GM23338 (cell line): Measurements from ENCODE around the gene DIP2C. TPM values are rescaled to one million over a fixed set of nuclear protein-coding genes. Genes with fewer than 3 reads are reported as not detected.

Source experiments
- ATAC-seq: fragments of 200-7000 bp; cut with Tn5 transposase; 3 replicates; pipeline ENCODE4 v1.9.1; 2020
- DNase-seq: peaks from one replicate; pipeline ENCODE4 v3.0.0-alpha.2; 2015; ENCODE audit warnings: low spot score
- H2AFZ ChIP-seq: fragments of 200-600 bp; sonication (generic); 2 replicates; pipeline ENCODE4 v1.8.0; 2016; ENCODE audit warnings: antibody characterized with exemption, mild to moderate bottlenecking, moderate library complexity
- H3F3A ChIP-seq: fragments of 200-600 bp; sonication (generic); replicated peaks from 2 replicates; pipeline ENCODE4 v1.8.0; 2017; ENCODE audit warnings: antibody characterized with exemption, mixed run types, low read depth
- H3K27ac ChIP-seq: fragments of 200-600 bp; sonication (generic); 2 replicates; pipeline ENCODE4 v1.6.1; 2016; ENCODE audit warnings: low read depth
- H3K27me3 ChIP-seq: fragments of 200-600 bp; sonication (generic); 2 replicates; pipeline ENCODE4 v1.8.0; 2016; ENCODE audit warnings: mild to moderate bottlenecking, mixed run types, moderate library complexity; ENCODE audit not compliant: insufficient read depth
- H3K36me3 ChIP-seq: fragments of 200-600 bp; sonication (generic); 2 replicates; pipeline ENCODE4 v1.8.0; 2016; ENCODE audit warnings: mild to moderate bottlenecking; ENCODE audit not compliant: insufficient read depth
- H3K4me1 ChIP-seq: fragments of 200-600 bp; sonication (generic); 2 replicates; pipeline ENCODE4 v1.8.0; 2016; ENCODE audit warnings: mild to moderate bottlenecking, moderate library complexity; ENCODE audit not compliant: insufficient read depth
- H3K4me2 ChIP-seq: fragments of 200-600 bp; sonication (generic); 2 replicates; pipeline ENCODE4 v1.7.1; 2017; ENCODE audit warnings: mixed run types
- H3K4me3 ChIP-seq: fragments of 200-600 bp; sonication (generic); 2 replicates; pipeline ENCODE4 v1.6.1; 2016; ENCODE audit warnings: mixed run types
- H3K79me2 ChIP-seq: fragments of 200-600 bp; sonication (generic); replicated peaks from 2 replicates; pipeline ENCODE4 v1.8.0; 2017; ENCODE audit warnings: mild to moderate bottlenecking; ENCODE audit not compliant: insufficient read depth
- H3K9me2 ChIP-seq: fragments of 200-600 bp; sonication (generic); 2 replicates; pipeline ENCODE4 v1.8.0; 2017; ENCODE audit not compliant: insufficient read depth
- H4K20me1 ChIP-seq: fragments of 200-600 bp; sonication (generic); replicated peaks from 2 replicates; pipeline ENCODE4 v1.8.0; 2017; ENCODE audit warnings: mild to moderate bottlenecking; ENCODE audit not compliant: insufficient read depth
- H3K27ac Mint-ChIP-seq: 2 replicates; pipeline ENCODE4 v1.8.0; 2020; ENCODE audit warnings: inconsistent platforms, mild to moderate bottlenecking, moderate library complexity, mixed read lengths
- H3K27me3 Mint-ChIP-seq: 3 replicates; pipeline ENCODE4 v1.8.0; 2022; ENCODE audit warnings: low read depth, mild to moderate bottlenecking, moderate library complexity, mixed read lengths, inconsistent platforms; ENCODE audit not compliant: insufficient read depth, poor library complexity
- H3K36me3 Mint-ChIP-seq: 3 replicates; pipeline ENCODE4 v1.8.0; 2021; ENCODE audit warnings: low read depth, mild to moderate bottlenecking, inconsistent platforms, moderate library complexity, mixed read lengths
- H3K4me1 Mint-ChIP-seq: 3 replicates; pipeline ENCODE4 v1.8.0; 2020; ENCODE audit warnings: mild to moderate bottlenecking, inconsistent platforms, mixed read lengths
- H3K4me3 Mint-ChIP-seq: 3 replicates; pipeline ENCODE4 v1.8.0; 2021; ENCODE audit warnings: moderate library complexity, mild to moderate bottlenecking, inconsistent platforms, mixed read lengths
- H3K9me3 Mint-ChIP-seq: 3 replicates; pipeline ENCODE4 v1.8.0; 2020; ENCODE audit warnings: moderate library complexity, mild to moderate bottlenecking, inconsistent platforms, mixed read lengths
- CREB1 ChIP-seq: fragments of 250-450 bp; sonication (Bioruptor Pico); IDR thresholded peaks from 2 replicates; pipeline ENCODE4 v1.5.0; 2020; ENCODE audit warnings: low read depth, mild to moderate bottlenecking, moderate library complexity
- EZH2 ChIP-seq: fragments of 200-600 bp; sonication (generic); IDR thresholded peaks from one replicate; pipeline ENCODE4 v1.8.0; 2017; ENCODE audit warnings: antibody characterized with exemption, mild to moderate bottlenecking, low read depth; ENCODE audit not compliant: unreplicated experiment
- EZH2phosphoT487 ChIP-seq: fragments of 200-600 bp; sonication (generic); IDR thresholded peaks from one replicate; pipeline ENCODE4 v1.8.1; 2018; ENCODE audit warnings: antibody characterized with exemption; ENCODE audit not compliant: unreplicated experiment
- JUNB ChIP-seq: IDR thresholded peaks from one replicate; pipeline ENCODE4 v1.6.1; 2016; ENCODE audit warnings: antibody characterized with exemption; ENCODE audit not compliant: unreplicated experiment
- NANOG ChIP-seq: IDR thresholded peaks from 2 replicates; pipeline ENCODE4 v1.6.1; 2016; ENCODE audit warnings: antibody characterized with exemption, borderline replicate concordance
- POLR2AphosphoS5 ChIP-seq: IDR thresholded peaks from 2 replicates; pipeline ENCODE4 v1.6.1; 2016; ENCODE audit warnings: antibody characterized with exemption, low read depth
- STAT1 ChIP-seq: IDR thresholded peaks from one replicate; pipeline ENCODE4 v1.6.1; 2016; ENCODE audit warnings: antibody characterized with exemption; ENCODE audit not compliant: unreplicated experiment
- ZNF114 ChIP-seq: fragments of 250-450 bp; sonication (Bioruptor Pico); IDR thresholded peaks from 2 replicates; pipeline ENCODE4 v1.5.0; 2020; ENCODE audit warnings: mild to moderate bottlenecking, moderate library complexity
- ZNF331 ChIP-seq: fragments of 250-450 bp; sonication (Bioruptor Pico); IDR thresholded peaks from 2 replicates; pipeline ENCODE4 v1.5.0; 2020; ENCODE audit warnings: low read depth, mild to moderate bottlenecking, moderate library complexity
- polyA plus RNA-seq: library from polyadenylated mRNA; unstranded; fragments of >200 nt; fragmentation: Nextera tagmentation; extraction: Ambion mirVana; gene quantifications from 2 replicates; pipeline ENCODE4 v1.2.1, GENCODE V29; 2016
- total RNA-seq: library from RNA; depleted of rRNA; stranded (reverse); fragments of >200 nt; shearing (Covaris generic); gene quantifications from 2 replicates; pipeline ENCODE4 v1.2.3, GENCODE V29; 2014
- TF ChIP-seq, protein P1 (sequence below): IDR thresholded peaks from 2 replicates; pipeline ENCODE4 v1.6.1; 2016; ENCODE audit warnings: antibody characterized with exemption
- TF ChIP-seq, protein P2 (sequence below): fragments of 250-450 bp; sonication (Bioruptor Pico); IDR thresholded peaks from 2 replicates; pipeline ENCODE4 v1.5.0; 2020; ENCODE audit warnings: mild to moderate bottlenecking, moderate library complexity
- TF ChIP-seq, protein P3 (sequence below), 2 experiments: fragments of 200-600 bp in 1 of 2; sonication (generic) in 1 of 2; conservative IDR thresholded peaks; 2 replicates each; pipeline versions ENCODE4 v1.5.1 to v1.6.1; 2016 to 2017; ENCODE audit warnings: antibody characterized with exemption in 2 of 2, low read depth in 2 of 2, mild to moderate bottlenecking in 2 of 2, moderate library complexity in 1 of 2
- TF ChIP-seq, protein P4 (sequence below): IDR thresholded peaks from one replicate; pipeline ENCODE4 v1.6.1; 2018; ENCODE audit warnings: antibody characterized with exemption; ENCODE audit not compliant: unreplicated experiment

DIP2C gene
- total and polyA plus RNA-seq, 2 experiments from 2014 or later, result 5.1 to 7.7 TPM

DNA sequence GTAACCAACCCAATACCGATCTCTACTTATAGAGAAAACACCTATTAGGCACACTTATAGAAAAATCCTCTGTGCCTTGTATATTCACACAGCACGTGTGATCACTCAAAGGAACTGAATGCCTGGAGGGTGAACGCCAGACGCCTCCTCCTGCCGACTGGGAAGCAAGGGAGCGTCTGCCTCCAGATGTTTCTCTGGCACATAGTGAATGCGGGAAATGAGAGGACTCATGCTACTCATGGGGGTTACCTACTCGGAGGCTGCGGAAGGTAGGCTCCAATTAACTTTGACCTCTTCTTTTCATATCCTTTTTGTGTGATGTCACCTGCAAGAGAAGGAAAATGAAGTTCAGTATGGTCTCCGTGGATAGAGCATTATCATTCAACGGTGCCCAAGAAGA is 203.3 kb downstream of the DIP2C start:
- ATAC-seq (no peak), DNase-seq (no peak)
- Mint-ChIP-seq H3K4me1 (peaks cover 34% of the 10 kb centered on the region), H3K9me3 (no peaks in the 10 kb centered on the region; the same call in 2 of the 3 replicates), H3K27ac (no peak overlapping the region), H3K27me3 (peaks cover 12% of the 10 kb centered on the region), H3K36me3 (no peaks in the 10 kb centered on the region), H3K4me3 (no peak overlapping the region)
- H3K4me1 ChIP-seq, result peaks cover 6% of the 10 kb centered on the region; the same call in 1 of the 2 replicates
- no peak overlapping the region for H3K27ac ChIP-seq
- H3K4me3 ChIP-seq, result no peak overlapping the region
- H2AFZ ChIP-seq, result no peak overlapping the region
- no peaks in the 10 kb centered on the region for H3K27me3 ChIP-seq
- H3K79me2 ChIP-seq, result no peaks in the 10 kb centered on the region
- no peak overlapping the region for H3K4me2 ChIP-seq
- no peaks in the 10 kb centered on the region for H3K36me3 ChIP-seq
- no peaks in the 10 kb centered on the region for H3K9me2 ChIP-seq
- H3F3A ChIP-seq, result no peaks in the 10 kb centered on the region
- peaks cover 4% of the 10 kb centered on the region for H4K20me1 ChIP-seq
- TF ChIP-seq, protein P1, sequence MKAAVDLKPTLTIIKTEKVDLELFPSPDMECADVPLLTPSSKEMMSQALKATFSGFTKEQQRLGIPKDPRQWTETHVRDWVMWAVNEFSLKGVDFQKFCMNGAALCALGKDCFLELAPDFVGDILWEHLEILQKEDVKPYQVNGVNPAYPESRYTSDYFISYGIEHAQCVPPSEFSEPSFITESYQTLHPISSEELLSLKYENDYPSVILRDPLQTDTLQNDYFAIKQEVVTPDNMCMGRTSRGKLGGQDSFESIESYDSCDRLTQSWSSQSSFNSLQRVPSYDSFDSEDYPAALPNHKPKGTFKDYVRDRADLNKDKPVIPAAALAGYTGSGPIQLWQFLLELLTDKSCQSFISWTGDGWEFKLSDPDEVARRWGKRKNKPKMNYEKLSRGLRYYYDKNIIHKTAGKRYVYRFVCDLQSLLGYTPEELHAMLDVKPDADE, result no peak
- TF ChIP-seq, protein P2, sequence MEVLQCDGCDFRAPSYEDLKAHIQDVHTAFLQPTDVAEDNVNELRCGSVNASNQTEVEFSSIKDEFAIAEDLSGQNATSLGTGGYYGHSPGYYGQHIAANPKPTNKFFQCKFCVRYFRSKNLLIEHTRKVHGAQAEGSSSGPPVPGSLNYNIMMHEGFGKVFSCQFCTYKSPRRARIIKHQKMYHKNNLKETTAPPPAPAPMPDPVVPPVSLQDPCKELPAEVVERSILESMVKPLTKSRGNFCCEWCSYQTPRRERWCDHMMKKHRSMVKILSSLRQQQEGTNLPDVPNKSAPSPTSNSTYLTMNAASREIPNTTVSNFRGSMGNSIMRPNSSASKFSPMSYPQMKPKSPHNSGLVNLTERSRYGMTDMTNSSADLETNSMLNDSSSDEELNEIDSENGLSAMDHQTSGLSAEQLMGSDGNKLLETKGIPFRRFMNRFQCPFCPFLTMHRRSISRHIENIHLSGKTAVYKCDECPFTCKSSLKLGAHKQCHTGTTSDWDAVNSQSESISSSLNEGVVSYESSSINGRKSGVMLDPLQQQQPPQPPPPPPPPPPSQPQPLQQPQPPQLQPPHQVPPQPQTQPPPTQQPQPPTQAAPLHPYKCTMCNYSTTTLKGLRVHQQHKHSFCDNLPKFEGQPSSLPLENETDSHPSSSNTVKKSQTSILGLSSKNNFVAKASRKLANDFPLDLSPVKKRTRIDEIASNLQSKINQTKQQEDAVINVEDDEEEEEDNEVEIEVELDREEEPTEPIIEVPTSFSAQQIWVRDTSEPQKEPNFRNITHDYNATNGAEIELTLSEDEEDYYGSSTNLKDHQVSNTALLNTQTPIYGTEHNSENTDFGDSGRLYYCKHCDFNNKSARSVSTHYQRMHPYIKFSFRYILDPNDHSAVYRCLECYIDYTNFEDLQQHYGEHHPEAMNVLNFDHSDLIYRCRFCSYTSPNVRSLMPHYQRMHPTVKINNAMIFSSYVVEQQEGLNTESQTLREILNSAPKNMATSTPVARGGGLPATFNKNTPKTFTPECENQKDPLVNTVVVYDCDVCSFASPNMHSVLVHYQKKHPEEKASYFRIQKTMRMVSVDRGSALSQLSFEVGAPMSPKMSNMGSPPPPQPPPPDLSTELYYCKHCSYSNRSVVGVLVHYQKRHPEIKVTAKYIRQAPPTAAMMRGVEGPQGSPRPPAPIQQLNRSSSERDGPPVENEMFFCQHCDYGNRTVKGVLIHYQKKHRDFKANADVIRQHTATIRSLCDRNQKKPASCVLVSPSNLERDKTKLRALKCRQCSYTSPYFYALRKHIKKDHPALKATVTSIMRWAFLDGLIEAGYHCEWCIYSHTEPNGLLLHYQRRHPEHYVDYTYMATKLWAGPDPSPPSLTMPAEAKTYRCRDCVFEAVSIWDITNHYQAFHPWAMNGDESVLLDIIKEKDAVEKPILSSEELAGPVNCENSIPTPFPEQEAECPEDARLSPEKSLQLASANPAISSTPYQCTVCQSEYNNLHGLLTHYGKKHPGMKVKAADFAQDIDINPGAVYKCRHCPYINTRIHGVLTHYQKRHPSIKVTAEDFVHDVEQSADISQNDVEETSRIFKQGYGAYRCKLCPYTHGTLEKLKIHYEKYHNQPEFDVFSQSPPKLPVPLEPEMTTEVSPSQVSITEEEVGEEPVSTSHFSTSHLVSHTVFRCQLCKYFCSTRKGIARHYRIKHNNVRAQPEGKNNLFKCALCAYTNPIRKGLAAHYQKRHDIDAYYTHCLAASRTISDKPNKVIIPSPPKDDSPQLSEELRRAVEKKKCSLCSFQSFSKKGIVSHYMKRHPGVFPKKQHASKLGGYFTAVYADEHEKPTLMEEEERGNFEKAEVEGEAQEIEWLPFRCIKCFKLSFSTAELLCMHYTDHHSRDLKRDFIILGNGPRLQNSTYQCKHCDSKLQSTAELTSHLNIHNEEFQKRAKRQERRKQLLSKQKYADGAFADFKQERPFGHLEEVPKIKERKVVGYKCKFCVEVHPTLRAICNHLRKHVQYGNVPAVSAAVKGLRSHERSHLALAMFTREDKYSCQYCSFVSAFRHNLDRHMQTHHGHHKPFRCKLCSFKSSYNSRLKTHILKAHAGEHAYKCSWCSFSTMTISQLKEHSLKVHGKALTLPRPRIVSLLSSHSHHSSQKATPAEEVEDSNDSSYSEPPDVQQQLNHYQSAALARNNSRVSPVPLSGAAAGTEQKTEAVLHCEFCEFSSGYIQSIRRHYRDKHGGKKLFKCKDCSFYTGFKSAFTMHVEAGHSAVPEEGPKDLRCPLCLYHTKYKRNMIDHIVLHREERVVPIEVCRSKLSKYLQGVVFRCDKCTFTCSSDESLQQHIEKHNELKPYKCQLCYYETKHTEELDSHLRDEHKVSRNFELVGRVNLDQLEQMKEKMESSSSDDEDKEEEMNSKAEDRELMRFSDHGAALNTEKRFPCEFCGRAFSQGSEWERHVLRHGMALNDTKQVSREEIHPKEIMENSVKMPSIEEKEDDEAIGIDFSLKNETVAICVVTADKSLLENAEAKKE (CRISPR knock-in tag), result no peak
- TF ChIP-seq EZH2, result no peak
- TF ChIP-seq POLR2AphosphoS5, result no peak
- no peak for TF ChIP-seq ZNF114 (CRISPR knock-in tag)
- TF ChIP-seq, protein P3, sequence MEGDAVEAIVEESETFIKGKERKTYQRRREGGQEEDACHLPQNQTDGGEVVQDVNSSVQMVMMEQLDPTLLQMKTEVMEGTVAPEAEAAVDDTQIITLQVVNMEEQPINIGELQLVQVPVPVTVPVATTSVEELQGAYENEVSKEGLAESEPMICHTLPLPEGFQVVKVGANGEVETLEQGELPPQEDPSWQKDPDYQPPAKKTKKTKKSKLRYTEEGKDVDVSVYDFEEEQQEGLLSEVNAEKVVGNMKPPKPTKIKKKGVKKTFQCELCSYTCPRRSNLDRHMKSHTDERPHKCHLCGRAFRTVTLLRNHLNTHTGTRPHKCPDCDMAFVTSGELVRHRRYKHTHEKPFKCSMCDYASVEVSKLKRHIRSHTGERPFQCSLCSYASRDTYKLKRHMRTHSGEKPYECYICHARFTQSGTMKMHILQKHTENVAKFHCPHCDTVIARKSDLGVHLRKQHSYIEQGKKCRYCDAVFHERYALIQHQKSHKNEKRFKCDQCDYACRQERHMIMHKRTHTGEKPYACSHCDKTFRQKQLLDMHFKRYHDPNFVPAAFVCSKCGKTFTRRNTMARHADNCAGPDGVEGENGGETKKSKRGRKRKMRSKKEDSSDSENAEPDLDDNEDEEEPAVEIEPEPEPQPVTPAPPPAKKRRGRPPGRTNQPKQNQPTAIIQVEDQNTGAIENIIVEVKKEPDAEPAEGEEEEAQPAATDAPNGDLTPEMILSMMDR (conservative IDR thresholded peaks at IDR 0.05; ENCODE audit: low read depth in 2 of 2), result no peak
- no peak for TF ChIP-seq NANOG
- TF ChIP-seq JUNB, result no peak
- TF ChIP-seq EZH2phosphoT487, result no peak
- no peak for TF ChIP-seq STAT1
- TF ChIP-seq, protein P4, sequence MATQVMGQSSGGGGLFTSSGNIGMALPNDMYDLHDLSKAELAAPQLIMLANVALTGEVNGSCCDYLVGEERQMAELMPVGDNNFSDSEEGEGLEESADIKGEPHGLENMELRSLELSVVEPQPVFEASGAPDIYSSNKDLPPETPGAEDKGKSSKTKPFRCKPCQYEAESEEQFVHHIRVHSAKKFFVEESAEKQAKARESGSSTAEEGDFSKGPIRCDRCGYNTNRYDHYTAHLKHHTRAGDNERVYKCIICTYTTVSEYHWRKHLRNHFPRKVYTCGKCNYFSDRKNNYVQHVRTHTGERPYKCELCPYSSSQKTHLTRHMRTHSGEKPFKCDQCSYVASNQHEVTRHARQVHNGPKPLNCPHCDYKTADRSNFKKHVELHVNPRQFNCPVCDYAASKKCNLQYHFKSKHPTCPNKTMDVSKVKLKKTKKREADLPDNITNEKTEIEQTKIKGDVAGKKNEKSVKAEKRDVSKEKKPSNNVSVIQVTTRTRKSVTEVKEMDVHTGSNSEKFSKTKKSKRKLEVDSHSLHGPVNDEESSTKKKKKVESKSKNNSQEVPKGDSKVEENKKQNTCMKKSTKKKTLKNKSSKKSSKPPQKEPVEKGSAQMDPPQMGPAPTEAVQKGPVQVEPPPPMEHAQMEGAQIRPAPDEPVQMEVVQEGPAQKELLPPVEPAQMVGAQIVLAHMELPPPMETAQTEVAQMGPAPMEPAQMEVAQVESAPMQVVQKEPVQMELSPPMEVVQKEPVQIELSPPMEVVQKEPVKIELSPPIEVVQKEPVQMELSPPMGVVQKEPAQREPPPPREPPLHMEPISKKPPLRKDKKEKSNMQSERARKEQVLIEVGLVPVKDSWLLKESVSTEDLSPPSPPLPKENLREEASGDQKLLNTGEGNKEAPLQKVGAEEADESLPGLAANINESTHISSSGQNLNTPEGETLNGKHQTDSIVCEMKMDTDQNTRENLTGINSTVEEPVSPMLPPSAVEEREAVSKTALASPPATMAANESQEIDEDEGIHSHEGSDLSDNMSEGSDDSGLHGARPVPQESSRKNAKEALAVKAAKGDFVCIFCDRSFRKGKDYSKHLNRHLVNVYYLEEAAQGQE, result no peak
- TF ChIP-seq CREB1, result no peak
- no peak for TF ChIP-seq ZNF331
